GM21381 (cell line): ENCODE measurements around the gene GATAD1.
"Not testable (repeated sequence)": the region's sequence is repeated elsewhere in the genome, so short reads cannot be mapped to it uniquely, and the experiment has no call there.

Experiments
- ATAC-seq: cut with Tn5 transposase; IDR thresholded peaks from one replicate; pipeline ENCODE4 v1.9.1; 2021; ENCODE audit warnings: mild to moderate bottlenecking, moderate library complexity; ENCODE audit not compliant: unreplicated experiment

GATAD1 gene, protein sequence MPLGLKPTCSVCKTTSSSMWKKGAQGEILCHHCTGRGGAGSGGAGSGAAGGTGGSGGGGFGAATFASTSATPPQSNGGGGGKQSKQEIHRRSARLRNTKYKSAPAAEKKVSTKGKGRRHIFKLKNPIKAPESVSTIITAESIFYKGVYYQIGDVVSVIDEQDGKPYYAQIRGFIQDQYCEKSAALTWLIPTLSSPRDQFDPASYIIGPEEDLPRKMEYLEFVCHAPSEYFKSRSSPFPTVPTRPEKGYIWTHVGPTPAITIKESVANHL

DNA sequence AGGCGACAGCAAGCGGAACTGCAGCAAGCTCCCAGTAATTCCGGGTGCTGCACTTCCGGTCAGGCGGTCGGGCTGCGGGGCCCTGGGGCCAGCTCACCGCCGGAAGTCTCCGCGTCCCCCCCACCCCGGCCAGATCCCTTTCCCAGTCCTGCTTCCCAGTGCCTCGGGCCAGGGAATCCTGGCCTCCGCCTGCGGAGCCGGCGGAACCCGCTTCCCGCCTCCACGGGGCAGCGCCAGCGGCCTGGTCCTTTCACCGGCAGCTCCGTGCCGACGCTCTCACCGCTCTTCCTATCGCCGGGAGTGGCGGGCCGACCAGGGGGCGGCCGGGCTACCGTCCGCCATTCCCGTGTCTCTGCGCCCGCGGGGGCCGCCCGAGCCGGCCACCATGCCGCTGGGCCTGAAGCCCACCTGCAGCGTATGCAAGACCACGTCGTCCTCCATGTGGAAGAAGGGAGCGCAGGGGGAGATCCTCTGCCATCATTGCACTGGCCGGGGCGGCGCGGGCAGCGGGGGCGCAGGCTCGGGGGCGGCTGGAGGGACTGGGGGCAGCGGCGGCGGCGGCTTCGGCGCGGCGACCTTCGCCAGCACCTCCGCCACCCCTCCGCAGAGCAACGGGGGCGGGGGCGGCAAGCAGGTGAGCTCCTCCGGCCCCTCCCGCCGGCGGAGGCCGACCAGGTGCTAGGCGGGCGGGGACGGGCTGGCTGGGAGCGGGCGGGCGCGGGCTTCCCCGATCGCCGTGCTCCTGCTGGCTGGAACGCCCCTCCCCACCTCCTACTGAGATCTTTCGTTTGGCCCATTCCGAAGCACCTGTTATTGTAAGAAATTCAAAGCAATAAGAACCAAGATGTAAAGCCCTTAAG is at the start of gene GATAD1:
TSS of gene GATAD1 (plus strand) at position 138 of the 860 bp plus-strand sequence. CDS start at position 386, 248 bp downstream.
- ATAC-seq, result peak; percentile 88

DNA sequence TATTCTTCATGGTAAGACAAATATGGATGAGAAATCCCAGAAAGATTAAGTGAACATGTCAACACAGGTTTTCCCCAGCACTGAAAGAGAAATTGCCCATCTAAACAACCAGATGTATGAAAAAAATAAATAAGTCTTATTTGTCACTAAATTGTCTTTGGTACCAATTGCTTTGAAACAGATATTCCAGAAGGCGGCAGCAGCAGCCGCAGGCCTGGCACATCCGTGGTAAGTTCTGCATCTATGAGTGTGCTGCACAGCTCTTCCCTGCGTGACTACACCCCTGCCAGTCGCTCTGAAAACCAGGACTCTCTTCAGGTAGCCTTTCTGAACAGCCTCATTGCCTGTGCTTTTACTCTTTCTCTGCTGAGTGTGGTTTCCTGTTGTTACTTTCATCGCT is 49.7 kb upstream of the GATAD1 start:
- no peak for ATAC-seq

DNA sequence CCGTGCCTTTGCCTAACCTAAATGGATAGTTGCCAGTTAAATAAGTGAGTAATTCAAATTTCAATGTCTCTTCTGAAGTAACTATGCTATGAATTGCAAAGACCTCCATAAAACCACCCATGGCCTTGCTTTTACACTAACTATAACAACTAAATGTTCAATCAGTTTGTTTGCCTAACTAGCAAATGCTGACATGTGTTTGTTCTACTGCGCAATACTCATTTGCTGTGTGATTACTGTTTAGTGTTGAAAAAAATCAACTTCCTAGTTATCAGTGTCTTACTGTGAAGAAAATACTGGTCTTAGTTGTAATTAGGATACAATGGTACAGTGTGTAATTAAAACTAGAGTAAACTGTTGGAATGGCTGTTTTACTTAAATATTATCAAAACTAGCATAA is 47.3 kb upstream of the GATAD1 start:
- ATAC-seq, result no peak

DNA sequence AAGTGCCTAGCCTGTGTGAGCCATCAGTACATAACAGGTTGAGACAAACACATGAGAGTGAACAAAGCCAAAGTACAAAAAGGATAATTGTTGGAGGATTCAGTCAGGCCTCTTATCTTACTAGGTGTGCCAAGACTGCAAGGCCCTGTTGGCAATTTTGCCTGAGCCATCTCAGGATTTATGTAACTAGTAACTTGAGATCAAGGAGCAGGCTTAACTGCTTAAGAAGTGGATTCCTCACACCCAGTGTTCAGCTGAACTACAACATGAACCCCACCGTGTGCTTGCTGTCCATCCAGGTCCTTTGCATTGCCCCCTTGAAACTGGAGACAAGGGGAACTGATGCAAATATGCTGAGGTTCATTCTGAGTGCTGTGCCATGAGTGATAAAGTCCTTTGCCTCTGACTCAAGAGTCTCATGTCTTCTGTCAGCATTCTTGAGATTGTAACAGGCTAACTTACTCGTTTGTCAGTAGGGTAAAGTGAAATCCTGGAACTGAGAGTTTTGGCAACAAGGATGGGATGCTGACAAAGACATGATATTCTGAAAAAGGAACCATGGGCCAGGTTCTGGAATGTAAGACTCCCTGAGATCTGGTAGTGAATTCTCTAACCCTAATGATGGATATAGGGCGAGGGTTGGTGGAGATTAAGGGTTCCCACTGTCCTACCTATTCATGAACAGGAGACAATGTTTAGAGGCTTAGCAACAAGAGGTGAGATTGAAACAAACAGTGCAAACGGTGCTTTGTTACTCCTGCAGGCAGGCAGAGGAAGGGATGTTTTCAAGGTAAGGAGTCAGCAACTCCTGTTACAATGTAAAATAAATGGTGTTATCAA is 44.1 kb upstream of the GATAD1 start:
- no peak for ATAC-seq

DNA sequence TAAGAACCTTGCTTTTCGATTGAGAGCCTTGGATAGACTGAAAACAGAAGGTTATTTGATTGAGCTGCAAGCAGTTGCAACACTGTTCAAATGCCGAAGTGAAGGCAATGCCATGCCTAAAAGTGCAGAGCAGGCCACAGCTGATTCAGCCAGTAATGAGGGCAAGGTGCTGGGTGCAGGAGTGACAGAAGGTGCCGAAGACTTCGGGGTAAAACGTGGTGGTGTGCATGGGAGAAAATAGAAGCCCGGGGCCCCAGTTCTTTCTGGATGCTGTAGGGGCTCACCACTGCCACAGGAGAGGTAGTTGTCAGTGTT is 43.6 kb upstream of the GATAD1 start:
- no peak for ATAC-seq

- ATAC-seq, result no peak
Observed at GRCh38 chr7:92404170-92404614, 43.1 kb upstream of the GATAD1 start.

DNA sequence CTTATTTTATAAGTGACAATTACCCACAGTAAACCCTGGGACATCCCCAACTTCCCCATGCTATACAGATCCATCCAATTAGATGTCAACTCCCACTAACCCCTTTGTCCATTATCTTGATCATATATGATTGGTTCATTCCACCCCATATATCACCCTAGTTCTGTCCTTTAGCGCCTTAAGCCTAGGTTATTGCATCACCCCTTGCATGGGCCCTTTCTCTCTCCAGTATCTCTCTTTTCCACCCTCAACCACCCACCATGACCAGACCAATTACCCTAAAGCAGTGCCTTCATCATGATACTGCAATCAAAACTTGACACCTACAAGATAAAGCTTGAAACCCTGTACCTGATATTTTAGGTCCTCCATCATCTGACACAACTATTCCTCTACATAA is 37.9 kb upstream of the GATAD1 start:
- ATAC-seq, result no peak

DNA sequence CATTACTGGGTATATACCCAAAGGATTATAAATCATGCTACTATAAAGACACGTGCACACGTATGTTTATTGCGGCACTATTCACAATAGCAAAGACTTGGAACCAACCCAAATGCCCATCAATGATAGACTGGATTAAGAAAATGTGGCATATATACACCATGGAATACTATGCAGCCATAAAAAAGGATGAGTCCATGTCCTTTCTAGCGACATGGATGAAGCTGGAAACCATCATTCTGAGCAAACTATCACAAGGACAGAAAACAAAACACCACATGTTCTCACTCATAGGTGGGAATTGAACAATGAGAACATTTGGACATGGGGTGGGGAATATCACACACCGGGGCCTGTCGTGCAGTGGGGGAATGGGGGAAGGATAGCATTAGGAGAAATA is 37.1 kb upstream of the GATAD1 start:
- ATAC-seq, result not testable (repeated sequence)

- no peak for ATAC-seq
Observed at GRCh38 chr7:92412745-92413144, 34.5 kb upstream of the GATAD1 start.

DNA sequence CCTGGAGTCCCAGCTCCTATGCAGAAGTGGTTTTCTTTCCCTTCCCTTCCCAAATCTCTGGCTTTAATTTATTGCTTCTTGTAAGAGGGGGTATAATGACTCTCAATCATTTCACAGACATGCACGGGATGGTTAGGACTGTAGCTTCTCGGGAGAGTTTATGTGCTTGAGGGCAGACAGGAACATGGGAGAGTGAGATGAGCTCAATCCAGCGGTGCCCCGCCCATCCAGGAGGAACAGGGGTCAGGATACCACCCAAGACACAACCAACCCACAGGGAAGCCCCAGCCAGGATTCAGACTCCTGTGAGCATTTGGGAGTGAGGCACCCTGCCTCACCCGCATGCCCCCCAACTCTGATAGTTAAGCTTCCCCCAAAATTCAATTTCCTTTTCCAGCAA is 33.7 kb upstream of the GATAD1 start:
- ATAC-seq, result no peak

- ATAC-seq, result no peak
Observed at GRCh38 chr7:92415225-92415624, 32.1 kb upstream of the GATAD1 start.

GRCh38 chr7:92417913-92418312 is 29.4 kb upstream of the GATAD1 start:
- ATAC-seq, result no peak

- ATAC-seq, result no peak
Observed at GRCh38 chr7:92421676-92422435, 25.4 kb upstream of the GATAD1 start.

DNA sequence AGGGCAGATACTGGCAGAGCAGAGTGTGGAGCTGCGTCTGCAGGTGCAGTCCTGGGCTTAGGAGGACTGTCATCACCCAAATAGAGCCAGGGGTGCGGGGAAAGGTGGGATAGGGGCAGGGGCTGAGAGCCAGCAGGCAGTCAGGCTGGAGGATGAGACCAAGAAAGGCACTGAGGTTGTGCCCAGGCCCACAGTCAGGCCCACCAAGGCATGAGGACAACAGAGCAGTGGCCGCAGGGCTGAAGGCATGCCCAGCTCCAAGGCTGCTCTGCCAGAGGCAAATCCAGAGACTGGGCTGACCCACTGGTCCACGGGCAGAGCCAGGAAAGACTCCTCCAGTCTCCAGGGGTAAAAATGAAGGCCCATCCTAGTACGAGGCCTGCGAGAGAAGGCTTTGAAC is 24.4 kb upstream of the GATAD1 start:
- no peak for ATAC-seq

- ATAC-seq, result no peak
Observed at GRCh38 chr7:92423710-92424131, 23.6 kb upstream of the GATAD1 start.

DNA sequence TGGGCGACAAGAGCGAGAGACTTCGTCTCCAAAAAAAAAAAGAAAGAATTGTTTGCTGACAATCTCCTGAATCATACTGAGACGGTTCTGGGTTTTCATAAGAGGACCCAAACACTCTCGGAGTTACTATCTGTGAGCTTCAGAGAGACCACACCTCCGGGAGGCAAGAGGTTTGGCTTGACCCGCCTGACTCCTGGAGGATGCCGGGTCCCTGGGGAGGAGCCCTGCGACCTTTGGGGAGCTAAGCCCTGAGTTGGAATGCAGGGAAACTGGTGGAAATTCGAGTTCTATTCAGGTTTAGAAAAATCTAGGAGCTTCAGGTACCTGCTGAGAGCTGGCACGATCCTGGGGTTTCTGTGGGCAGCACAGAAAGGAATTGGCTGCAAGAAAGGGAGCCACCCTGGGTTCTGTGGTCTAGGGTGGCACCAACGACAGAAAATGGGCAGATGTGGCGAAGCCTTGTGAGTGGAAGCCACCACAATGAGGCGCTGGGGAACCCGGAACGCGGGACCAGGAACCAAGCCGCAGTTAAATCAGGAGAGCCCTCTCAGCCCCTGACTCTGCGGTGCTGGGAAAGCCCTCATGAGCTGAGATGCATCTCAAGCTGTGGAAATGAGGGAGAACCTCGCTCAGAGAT is 21.9 kb upstream of the GATAD1 start:
- ATAC-seq, result no peak

DNA sequence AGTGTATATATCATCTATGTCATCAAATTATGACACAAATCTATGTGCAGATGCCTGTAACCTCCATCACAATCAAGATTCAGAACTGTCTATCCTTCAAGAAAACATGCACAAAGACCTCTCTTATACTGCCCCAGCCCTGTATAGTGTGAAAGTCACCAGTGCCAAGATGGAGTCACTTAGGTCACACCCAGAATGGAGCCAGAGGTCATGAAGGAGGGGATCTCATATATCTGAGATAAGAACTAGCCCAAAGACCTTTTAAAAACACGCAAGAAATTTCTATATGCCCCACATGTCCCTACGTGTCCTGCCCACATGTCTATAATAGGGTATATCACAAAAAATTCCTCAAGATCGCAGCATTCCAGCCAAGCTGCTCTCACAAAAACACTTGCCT is 20.1 kb upstream of the GATAD1 start:
- no peak for ATAC-seq

DNA sequence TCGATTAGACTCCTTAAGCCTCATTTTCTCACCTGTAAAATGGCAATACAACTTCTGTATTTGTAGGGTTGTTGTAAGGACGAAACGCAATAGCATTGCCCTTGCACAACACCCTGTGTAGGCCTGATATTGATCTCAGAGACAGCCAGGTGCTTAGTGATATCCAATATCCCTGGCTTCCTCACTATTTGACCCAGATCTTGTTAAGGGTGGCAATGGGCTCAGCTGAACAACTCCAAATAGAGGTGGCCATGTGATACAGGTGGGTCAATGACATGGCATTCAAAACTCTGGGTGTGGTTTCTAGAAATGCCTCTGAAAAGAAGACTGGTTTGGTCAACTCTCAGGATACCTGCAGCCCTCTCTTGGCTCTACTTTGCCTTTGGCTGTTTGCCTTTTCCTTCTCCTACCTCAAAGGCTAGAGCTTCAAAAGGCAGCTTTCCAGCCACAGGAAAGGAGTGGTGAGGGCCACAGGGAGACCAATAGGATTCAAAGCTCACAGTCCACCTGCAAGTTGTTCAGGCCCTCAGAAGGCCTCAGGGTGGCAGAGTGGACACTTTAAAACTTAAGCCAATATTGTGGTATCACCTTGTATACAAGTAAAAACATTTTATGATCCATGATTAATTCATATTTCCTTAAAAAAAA is 14.9 kb upstream of the GATAD1 start:
- no peak for ATAC-seq

- ATAC-seq, result no peak
Observed at GRCh38 chr7:92433019-92433418, 14.3 kb upstream of the GATAD1 start.

GRCh38 chr7:92435542-92435941 is 11.7 kb upstream of the GATAD1 start:
- no peak for ATAC-seq
